Stimulated activated CD4-positive, alpha-beta T cell treated with anti-CD3 and anti-CD28 coated beads, TNF-alpha, amount 100 ng/mL, for 1 hour (primary cell): Measurements from ENCODE around the gene ARL4A.
"Not testable (repeated sequence)": the region's sequence is repeated elsewhere in the genome, so short reads cannot be mapped to it uniquely, and the experiment has no call there.

ENCODE experiments used
- DNase-seq, 3 donors: peaks; one replicate each; pipeline ENCODE4 v3.0.0-alpha.2; 2020; ENCODE audit warnings: low read depth in 3 of 3, low spot score in 1 of 3

ARL4A gene, protein sequence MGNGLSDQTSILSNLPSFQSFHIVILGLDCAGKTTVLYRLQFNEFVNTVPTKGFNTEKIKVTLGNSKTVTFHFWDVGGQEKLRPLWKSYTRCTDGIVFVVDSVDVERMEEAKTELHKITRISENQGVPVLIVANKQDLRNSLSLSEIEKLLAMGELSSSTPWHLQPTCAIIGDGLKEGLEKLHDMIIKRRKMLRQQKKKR

DNA sequence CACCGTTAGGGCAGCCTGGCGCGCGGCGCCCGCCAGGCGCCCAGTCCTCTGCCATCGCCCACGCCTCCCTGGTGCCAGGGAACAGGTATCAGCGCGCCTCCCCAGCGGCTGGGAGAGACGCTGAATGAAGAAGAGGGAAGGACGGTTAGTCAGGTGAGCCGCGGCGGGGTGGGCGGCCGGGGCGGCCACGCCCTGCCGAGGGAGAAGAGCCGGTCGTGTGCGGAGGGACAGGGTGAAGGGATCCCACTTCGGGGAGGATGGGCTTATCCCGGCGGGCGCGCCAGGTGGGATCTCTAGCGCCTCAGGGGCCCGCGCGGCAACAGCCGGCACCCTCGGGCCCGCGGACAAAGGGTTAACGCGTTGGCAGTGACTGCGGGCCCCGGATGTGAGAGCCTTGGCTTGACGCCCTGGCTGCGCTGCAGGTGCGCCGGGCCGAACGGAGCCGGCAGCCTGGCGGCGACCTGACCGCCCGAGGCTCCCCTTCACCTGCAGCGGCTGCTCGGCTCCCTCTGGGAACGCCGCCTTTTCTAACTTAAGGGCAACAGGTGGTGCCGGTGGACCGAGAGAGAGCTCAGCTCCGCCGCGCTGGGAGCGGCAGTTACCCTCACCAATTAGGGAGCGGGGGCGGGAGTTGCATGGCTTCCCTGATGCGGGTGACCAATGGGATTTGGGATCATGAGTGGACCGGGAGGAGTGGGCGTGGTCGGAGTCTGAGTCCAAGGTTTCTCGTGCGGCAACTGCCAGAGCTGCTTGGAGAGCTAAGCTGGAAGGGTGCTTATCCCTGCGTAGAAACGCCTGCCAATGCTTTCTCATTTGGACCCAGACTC, at the start of gene ARL4A:
Gene ARL4A (plus strand): TSS at position 743 of the 827 bp plus-strand sequence. CDS start 622 bp downstream, outside the sequence.
- DNase-seq: peak; percentile 70 to 77 (median 73)

DNA sequence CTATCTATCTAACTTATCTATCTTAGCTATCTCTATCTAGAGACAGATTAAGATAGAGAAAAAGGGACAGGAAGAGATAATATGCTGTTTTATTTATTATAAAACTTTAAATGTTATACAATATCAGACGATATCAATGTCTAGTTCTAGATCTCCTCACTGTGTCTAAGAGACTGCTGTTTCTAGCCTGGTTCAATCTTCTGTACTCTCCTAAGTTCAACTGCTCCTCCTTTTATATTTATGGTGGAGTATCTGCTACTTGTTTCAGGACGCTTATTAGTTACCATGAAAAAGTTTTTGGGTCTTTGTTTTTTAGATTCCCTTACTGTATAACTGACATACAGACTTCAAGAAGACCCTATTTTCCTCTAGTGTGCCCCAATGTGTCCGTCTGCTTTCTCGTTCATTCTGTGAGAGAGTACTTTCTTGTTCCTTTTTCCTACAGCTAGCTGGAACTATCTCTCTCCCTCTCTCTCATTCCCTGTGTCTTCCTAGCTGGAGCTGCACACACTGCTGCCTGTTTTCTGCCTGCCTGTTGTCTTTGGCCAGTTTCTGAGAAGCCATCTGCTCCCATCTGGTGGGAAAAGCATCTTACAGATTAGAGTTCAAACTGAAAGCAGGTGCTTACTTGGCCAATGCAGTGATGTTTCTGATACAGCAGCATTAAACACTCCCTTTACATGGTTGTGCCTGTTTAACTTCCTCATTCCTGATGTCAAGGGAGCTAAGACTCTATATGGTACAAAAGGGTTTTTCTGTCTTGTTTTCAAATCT, 49.4 kb upstream of the ARL4A start:
- DNase-seq: no peak

DNA sequence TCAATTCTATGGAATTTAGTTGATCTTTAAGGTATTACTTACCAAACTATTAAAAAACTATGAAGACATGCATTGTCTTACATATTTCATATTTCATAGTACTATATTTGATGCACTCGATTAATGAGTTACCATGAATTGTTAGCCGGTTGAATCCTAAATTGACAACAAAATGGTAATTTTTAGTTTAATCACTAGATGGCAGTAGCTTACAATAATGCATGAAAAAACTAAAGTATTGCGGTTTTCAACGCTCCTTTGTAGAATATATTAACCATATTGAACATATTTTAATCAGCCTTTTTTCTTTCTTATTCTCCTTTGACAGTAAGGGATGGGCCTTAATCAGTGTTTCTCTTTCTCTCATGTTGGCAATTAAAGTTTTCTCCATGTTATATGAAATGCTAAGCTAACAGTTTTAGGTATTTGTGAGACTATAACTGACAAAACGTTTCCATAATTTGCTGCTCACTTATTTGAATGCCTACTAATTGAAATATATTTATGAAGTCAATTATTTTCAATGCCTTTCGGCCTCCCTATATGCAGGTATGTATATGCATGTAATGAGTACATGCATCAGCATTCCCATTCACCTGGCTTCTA, 48.5 kb upstream of the ARL4A start:
- DNase-seq: no peak

DNA sequence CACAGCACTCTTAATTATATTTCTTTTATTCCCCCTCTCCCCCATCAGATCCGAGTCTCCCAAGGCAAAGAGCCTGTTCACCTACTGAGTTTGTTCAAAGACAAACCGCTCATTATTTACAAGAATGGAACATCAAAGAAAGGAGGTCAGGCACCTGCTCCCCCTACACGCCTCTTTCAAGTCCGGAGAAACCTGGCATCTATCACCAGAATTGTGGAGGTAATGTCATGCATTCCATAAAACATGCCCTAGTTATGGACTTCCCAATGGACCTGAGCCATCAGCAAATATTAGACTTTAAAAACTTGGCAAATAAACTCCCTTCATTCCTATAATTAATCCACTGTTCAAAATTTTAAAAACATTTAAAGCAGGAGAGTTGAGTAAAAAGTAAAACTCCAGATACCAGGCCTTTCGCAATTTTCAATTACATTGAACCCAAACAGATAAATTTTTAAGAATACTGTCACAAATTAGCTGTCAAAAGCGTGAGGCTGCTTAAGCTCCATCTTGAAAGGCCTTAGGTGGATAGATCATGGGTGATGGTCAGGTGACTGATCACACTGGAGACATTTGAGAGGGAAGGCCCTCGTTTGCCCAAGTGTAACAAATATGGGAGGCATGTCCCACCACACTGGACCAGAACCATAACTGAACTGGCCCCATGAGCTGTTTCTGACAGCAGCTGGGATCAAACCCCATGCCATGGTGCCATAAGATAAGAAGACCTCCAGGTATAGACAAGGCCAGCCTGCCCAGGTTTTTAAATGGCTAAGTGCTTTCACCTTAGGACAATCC, 46.9 kb upstream of the ARL4A start:
- no peak for DNase-seq

DNA sequence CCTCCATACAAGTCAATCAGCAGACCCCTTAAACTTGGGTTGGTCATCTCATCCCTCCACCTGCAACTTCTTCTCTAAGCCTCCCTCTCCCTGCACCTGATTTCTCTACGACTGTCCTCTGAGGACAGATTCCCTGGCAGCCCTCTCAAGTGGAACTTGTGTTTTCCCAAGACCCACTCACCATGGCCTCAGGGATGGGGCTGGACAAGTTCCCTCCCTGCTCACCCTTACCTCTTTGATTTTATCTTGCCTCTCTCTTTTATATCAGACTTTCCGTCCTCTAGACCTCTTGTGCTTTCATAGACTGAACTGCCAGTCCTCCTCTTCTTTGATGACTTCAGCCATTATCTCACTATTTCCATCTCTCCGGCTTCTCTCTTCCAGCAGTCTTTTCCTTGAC, 46.2 kb upstream of the ARL4A start:
- DNase-seq: no peak

DNA sequence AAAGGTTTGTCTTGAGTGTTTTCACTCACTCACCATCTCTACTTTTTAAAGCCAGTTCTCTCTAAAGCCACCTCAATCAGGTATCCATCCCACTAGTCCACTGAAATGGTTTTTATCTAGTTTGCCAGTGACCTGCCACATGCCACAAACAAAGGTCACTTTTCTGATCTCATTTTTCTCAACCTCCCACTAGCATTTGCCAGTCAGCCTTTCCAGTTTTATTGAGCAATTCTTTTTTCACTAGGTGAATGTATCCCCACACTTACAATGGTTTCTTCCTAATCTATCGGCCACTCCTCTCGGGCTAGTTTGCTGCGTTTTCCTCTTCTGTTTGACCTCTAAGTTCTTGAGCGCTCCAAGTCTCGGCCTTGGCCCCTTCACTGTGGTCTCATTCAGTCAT, 44.9 kb upstream of the ARL4A start:
- no peak for DNase-seq

DNA sequence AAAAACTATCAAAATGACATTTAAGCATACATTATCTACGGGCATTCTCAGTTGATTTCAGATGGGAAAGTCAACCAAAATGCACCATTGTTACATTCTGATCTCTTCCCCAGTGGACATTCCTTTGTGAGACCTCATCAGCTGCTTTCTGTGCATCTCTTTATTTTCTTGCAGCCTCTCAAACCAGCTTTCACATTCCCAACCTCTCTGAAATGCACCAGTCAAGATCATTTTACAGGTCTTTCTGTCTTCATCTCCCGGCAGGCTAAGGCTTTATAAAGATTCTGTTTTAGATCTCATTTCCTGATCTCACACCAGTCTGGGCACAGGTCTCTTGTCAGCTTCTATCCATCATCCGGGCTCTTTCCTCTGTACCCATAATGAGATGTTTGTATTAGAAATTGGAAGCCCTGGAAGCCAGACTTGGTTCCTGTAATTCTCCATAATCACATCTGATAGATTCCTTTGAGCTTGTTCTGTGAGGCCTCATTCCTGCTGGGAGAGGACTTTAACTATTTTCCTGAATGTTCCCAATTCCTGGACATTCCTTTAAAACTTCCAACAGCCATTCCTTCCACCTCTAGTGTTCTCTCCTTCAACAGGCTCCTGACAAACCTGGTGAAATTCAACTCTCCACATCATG, 44.3 kb upstream of the ARL4A start:
- DNase-seq: no peak

DNA sequence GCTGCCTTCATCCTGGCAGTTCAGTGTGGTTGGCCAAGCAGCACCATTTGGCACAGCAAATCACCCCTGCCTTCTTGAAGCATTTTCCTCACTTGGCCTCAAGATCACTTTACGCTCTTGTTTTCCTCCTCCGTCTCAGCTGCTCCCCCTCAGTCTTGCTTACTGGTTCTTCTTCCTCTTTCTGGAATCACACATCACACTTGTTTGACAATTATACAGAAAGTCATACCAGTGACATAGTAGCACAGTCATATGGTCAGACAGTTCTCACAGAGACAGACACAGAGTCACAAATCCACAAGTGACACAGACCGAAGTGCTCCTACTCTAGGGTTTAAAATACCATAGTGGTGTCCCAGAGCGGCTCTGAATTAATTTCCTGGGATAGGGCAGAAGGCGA, 43.8 kb upstream of the ARL4A start:
- DNase-seq: no peak

DNA sequence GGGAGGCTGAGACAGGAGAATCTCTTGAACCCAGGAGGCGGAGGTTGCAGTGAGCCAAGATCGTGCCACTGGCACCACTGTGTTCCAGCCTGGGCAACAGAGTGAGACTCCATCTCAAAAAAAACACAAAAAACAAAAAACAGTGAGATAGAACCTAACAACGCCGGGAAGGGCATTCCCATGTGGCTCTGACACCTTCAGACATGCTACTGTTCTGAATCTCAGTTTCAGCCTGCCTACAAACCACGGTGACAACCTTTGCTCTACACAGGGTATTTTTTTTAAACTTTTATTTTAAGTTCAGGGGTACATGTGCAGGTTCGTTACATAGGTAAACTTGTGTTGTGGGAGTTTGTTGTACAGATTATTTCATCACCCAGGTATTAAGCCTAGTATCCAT, 42.2 kb upstream of the ARL4A start:
- DNase-seq: not testable (repeated sequence)

DNA sequence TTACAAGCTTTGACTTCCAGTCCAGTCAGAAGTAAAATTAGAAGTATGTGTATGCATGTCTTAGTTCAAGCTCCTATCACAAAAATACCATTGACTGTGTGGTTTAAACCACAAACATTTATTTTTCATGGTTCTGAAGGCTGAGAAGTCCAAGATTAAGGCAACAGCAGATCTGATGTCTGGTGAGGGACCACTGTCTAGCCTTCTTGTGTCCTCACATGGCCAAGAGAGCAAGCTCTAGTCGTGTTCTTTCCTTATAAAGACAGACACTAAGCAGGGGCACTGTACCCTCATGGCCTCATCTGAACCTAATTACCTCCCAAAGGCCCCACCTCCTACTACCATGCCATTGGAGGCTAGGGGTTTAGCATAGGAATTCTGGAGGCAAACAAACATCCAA, 41.3 kb upstream of the ARL4A start:
- DNase-seq: no peak

DNA sequence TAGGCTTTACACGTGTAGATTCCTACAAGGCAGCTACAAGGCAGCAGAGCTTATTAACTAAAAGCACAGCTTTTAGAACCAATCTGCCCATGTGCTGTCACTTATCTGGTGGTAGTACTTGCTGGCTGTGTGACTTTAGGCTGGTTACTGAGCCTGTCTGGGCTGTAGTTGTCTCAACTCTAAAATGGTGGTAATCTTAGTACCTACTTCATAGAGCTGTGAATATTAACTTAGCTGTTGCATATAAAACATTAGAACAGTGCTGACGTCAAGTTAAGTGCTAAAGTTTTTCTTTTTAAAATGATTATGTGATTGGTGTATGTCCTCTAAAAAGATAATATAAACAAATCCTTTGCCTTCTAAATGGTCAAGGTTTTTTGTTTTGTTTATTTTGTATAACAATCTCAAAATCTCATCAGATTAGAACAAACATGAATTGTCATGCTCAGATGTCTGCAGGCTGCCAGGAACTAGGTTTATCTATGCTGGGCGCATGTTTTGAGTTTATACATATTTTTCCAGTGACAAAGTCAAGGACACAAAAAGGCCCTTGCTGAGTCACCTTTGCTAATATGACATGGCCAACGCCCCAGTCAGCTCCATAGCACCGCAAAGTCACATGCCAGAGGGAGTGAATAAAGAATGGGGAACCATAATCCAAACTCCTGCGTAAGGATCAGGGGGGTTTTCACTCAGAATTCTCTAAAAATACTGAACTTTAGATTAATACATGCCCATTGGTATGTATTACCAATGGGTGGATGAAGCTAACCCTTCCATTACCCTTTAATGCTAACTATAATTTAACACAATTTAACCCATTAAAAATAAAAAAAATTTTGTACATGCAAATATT, 39.8 kb upstream of the ARL4A start:
- no peak for DNase-seq

DNA sequence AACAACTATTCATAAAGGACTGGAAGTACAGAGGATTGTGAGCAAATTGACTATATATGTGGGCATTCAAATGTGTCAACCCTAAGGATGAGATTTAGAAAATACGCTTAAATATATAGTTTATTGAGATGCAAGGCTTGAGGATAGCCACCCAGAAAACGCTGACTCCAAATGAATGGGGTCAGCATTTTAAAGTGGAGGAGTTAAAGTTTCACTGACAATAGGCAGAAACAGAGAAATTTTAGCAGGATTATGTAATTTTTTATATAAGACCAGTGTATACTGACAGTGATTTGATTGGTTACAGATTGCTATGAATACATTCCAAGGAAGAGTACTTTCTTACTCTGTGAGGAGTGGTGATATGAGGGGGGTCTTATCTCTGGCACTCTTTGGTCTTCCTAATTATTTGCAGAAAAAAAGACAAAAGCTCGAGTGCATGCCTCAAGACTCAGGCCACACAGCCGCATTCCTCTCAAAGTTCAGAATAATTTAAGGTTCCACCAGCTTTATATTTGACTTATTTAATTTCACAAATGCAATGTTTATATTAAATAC, 38.6 kb upstream of the ARL4A start:
- DNase-seq: no peak

DNA sequence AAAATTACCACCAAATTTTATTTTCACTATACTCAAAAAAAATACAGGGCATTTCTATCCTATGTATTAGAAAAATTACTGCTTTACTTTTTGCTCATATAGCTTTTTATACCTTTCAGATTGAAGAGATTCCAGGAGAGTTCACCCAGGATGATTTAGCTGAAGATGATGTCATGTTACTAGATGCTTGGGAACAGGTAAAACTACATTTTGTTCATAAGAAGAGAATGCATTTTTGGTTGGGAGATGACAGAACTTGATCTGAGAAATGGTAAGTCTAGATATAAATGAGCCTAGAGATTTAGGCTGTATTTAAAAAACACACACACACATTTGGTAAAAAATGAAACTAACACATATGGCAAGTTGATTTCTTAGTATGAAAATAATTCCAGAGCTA, 38.1 kb upstream of the ARL4A start:
- DNase-seq: no peak

DNA sequence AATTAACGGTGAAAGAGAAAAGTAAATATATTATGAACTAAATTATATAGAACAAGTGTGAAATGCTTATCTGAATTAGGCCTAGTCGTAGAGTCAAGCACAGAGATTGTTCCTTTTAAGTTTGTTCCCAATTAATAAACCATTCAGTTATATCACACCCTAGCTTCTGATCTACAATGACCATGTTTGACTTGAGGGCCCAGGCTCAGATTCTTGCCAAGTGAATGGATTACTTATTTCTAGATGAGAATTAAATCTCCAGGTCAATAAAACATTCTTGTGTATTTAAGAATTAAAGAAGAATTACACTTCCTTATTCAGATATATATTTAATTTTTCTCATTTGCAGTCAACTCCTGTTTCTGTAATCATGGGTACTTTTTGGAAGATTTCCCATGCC, 37.4 kb upstream of the ARL4A start:
- no peak for DNase-seq

DNA sequence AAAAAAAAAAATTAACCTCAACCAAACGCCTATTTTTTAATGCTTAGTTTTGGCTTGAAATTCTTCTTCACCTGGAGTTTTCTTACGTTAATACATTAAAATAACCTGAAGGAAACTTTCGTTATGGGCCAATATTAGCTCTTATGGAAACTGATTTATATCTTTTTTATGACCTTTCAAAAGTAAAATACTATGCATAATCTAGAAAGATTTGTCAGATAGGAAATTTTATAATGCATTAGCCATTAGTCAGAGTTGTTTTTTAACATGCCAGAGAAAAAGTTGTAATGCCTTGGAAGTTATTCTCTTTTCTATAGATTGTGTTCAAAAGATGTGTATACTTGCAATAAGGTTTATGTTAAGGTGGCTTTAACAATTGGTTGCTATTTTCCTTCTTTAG, 34.3 kb upstream of the ARL4A start:
- DNase-seq: no peak

DNA sequence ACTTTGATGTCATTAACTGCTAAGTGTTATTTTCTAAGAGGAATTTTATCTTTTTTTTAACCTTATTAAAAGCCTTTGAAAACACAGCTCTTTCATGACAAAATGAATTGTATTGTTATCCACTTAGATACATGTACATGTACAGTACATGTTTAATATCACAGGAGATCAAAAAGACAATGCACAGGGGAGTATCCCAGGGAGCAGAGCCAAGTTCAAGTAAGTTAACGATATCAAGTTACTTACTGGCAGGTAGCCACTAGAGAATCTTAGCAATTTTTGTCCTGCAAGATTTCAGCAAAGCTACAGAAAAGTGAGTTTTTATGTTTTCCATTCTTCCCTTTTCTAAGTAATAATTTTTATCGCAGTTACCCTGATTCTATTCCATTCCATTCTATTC, 33.9 kb upstream of the ARL4A start:
- DNase-seq: no peak

DNA sequence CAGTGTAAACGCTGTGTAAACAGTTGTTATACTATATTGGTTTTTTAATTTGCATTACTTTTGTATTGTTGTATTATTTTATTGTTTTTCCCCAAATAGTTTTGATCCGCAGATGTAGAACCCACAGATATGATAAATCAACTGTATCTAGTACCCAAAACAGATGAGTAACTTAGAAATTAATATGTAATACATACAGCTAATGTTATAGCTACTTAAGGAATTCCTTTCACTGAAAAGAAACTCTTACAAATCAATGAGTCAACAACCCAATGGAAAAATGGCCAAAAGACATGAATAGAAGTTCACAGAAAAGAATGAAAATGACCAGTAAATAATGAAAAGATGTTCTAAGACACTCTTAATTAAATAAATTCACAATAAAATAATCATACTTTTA, 32.3 kb upstream of the ARL4A start:
- DNase-seq: no peak

DNA sequence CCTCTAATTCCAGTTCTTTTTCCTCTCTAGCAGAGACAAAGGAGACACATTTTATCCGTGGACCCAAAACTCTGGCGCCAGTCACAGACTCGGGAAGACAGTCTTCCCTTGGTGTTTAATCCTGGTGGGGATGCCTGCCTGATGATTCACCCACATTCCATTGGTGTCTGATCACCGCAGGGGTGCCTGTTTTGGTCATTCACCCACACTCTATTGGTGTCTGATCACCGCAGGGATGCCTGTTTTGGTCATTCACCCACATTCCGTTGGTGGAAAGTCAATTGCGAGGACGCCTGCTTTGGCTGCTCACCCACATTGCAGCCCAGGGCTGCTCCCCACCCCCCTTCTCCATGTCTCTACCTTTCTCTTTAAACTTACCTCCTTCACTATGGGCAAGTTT, 27.0 kb upstream of the ARL4A start:
- not testable (repeated sequence) for DNase-seq

DNA sequence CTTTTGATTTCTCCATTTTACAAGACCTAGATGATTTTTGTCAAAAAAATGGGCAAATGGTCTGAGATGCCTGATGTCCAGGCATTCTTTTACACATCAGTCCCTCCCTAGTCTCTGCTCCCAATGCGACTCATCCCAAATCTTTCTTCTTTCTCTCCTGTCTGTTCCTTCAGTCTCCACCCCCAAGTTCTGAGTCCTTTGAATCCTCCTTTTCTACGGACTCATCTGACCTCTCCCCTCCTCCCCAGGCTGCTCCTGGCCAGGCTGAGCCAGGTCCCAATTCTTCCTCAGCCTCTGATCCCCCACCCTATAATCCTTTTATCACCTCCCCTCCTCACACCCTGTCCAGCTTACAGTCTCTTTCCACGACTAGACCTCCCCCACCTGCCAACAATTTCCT, 26.4 kb upstream of the ARL4A start:
- DNase-seq: not testable (repeated sequence)
